Ureter (tissue), 1 donor: ENCODE results near the gene FBXL20. TPM values are rescaled to one million over a fixed set of nuclear protein-coding genes. Genes with fewer than 3 reads are reported as not detected.
A peak's percentile ranks its signal among the peaks of the same experiment; 100 is the strongest.
"Not testable (repeated sequence)": the region's sequence is repeated elsewhere in the genome, so short reads cannot be mapped to it uniquely, and the experiment has no call there.

Source experiments
- DNase-seq: peaks from one replicate; pipeline ENCODE4 v3.0.0-alpha.2; 2020; ENCODE audit warnings: low spot score
- total RNA-seq: library from RNA; stranded (reverse); gene quantifications from one replicate; pipeline ENCODE4 v1.2.4, GENCODE V29; 2023
- donor health status: DM: yes; HTN: yes; CAD: no.

The FBXL20 gene
- total RNA-seq, 1 donor from 2014 or later = 19.4 TPM

- not testable (repeated sequence) for DNase-seq
Observed at GRCh38 chr17:39250076-39250475, 151.3 kb downstream of the FBXL20 start.

GRCh38 chr17:39246274-39246673 lies 155.2 kb downstream of the FBXL20 start:
- no peak for DNase-seq

- DNase-seq = peak; percentile 92
Observed at GRCh38 chr17:39244600-39245570, 156.5 kb downstream of the FBXL20 start.

- DNase-seq = no peak
Observed at GRCh38 chr17:39244016-39244599, 157.3 kb downstream of the FBXL20 start.

- no peak for DNase-seq
Observed at GRCh38 chr17:39243155-39243554, 158.3 kb downstream of the FBXL20 start.

GRCh38 chr17:39240631-39241030 lies 160.8 kb downstream of the FBXL20 start:
- no peak for DNase-seq

- no peak for DNase-seq
Observed at GRCh38 chr17:39239640-39240314, 161.6 kb downstream of the FBXL20 start.

- DNase-seq = peak; percentile 78
Observed at GRCh38 chr17:39238311-39238972, 163.0 kb downstream of the FBXL20 start.

- DNase-seq = no peak
Observed at GRCh38 chr17:39237586-39237985, 163.8 kb downstream of the FBXL20 start.

- DNase-seq = no peak
Observed at GRCh38 chr17:39236981-39237441, 164.4 kb downstream of the FBXL20 start.

- DNase-seq = no peak
Observed at GRCh38 chr17:39236450-39236927, 164.9 kb downstream of the FBXL20 start.

- DNase-seq = no peak
Observed at GRCh38 chr17:39235555-39236449, 165.6 kb downstream of the FBXL20 start.

- DNase-seq = no peak
Observed at GRCh38 chr17:39231591-39232551, 169.6 kb downstream of the FBXL20 start.

GRCh38 chr17:39231091-39231561 lies 170.3 kb downstream of the FBXL20 start:
- DNase-seq = no peak

- no peak for DNase-seq
Observed at GRCh38 chr17:39230361-39230760, 171.1 kb downstream of the FBXL20 start.

GRCh38 chr17:39229274-39229913 lies 172.0 kb downstream of the FBXL20 start:
- no peak for DNase-seq

- DNase-seq = no peak
Observed at GRCh38 chr17:39227364-39227919, 174.0 kb downstream of the FBXL20 start.

GRCh38 chr17:39225959-39226683 lies 175.3 kb downstream of the FBXL20 start:
- peak; percentile 70 for DNase-seq
